Stimulated activated CD8-positive, alpha-beta memory T cell treated with anti-CD3 and anti-CD28 coated beads, Interleukin-7, amount 100 ng/mL, for 24 hours (primary cell): ENCODE measurements around the gene DPH5.
"Not testable (repeated sequence)": the region's sequence is repeated elsewhere in the genome, so short reads cannot be mapped to it uniquely, and the experiment has no call there.

Experiments
- DNase-seq: peaks from one replicate; pipeline ENCODE4 v3.0.0-alpha.2; 2020; ENCODE audit warnings: low read depth

The DPH5 gene

DNA sequence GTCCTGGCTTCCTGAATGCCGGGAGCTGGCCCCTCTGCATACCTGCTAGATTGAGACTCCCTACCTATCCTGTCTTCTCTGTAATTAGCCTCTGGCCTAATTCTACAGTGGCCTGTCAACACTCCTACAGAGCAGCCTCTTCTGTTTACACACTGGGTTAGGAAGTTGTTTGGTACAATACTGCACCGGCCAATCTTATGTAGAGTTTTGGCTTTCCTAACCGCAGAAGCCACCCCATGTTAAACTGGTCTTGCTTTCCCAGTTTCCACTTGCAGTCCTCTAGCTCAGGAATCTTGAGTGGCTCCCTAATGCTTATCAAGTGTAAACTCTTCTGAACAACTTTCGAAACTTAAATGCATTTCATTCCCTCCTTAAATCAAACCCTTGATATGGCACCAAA, 42.8 kb downstream of the DPH5 start:
- no peak for DNase-seq

DNA sequence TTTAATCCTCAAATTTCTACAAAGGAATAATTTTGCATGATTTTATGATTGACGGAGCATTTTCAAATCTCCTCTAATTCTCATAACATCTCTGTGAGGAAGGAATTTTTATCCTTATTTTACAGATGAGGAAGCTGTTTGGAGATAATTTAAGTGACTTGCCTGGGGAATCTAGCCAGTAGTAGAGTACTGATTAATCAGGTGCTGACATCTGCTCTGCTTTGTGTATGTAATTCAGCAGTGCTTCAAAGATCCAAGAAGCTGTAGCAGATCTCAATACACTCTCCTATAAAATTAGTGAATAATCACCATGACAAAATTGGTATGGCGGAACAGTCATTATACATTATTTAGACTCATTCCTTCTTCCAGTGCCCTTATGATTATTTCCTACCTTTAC, 46.0 kb downstream of the DPH5 start:
- no peak for DNase-seq

DNA sequence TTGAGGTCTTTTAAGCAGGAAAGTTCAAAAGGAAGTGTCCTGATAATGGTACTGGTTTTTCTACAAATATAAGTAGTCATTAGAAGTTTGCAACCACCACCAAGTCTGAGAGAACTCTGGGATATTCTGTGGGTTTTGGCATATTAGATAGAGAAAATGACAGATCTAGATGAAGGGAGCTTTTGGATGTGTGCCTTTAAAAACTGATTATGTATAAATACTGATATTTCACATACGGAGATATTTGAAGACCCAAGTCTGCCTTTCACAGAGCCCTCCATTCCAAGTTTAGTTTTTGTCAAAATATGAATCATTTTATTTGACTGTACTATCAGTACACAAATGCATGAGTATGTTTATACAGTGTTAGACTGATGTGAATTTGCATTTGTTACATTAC, 48.6 kb downstream of the DPH5 start:
- DNase-seq, result no peak

DNA sequence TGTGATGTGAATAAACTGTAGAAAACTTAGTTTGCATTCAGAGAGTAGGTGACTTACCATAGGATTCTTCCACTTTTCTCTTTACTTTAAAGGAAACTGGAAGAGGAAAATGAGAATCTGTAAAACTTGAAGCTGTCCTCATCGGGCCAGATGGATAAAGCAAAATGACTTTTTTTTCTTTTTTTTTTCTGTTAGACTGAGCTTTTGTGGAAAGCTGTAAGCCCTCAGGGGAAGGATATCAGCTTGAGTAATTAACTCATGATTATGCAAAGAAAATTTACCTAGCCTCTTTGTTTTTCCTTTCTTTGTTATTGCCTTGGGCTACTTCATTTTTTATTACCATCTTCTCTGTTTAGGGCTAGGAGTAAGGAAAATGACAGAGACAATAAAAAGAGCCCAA, 53.4 kb downstream of the DPH5 start:
- DNase-seq, result no peak

DNA sequence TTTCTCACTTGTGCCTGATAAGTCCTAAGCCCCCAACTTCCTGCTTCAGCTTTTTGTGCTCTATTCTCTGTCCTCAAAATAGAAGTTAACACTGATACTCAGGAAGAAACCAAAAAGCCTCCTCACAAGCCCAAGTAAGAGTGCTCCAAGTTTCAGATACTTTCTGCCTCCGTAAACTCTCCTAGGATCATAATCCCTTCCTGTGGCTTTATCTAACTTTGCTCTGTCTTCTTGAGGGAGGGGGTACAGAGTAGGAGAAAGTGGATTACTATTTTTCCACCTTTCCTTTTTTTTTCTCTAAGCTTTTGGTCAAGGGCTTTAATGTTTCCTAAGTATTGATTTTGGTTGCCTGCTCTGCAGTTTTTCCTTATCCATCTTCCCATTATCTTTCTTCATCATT, 54.6 kb downstream of the DPH5 start:
- DNase-seq, result no peak

DNA sequence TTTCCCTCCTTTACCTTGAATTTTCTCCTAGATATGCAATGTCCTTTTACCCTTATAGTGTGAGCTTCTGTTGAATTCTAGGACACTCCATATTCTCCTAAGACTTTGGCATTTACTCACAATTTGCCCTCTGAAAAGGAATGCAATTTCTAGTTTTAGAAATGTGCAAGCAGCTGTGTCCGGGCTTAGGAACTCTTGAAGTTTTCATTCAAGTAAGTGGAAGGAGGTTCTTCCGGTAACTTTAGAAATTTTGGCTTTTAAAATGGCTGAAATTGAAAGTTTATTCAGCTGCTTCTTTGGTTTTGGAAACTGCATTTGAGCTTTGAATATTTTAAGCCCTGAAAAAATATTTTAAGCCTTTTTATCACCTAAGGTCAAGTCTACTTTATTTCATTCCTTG, 56.3 kb downstream of the DPH5 start:
- DNase-seq, result no peak

DNA sequence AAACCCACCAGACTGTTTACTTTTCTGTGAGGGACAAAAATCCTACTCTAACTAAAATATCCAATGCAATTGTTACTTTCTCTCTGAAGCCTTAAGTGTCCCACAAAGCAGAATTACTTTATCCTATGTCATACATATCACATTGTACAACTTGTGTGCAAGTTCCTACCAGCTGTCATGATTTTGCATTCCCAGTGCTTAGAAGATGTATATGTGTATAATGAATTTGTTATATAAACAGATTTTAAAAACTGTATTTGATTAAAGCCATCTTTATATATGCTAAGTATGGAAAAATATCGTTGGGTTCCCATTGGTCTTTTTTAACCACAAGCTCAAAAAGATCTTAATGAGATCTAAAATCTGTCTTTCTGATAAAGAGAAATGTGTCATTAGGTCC, 57.0 kb downstream of the DPH5 start:
- no peak for DNase-seq

DNA sequence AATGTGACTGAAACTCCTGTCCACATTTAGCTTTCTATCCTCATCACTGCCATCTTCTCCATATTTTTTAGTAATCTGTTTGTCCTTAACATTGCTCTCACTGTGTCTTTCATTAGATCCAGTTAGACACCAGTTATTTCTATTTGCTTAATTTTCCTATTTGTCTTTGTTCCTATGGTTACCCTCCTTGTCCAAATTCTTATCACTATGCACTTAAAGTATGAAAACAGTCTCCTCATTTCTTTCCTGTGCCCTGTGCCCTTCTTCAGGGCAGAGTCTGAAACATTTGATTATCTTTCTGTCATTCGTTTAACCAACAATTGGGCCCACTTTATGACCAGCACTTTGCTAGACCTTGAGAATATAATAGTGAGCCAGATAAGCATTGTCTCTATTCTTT, 65.5 kb downstream of the DPH5 start:
- no peak for DNase-seq

DNA sequence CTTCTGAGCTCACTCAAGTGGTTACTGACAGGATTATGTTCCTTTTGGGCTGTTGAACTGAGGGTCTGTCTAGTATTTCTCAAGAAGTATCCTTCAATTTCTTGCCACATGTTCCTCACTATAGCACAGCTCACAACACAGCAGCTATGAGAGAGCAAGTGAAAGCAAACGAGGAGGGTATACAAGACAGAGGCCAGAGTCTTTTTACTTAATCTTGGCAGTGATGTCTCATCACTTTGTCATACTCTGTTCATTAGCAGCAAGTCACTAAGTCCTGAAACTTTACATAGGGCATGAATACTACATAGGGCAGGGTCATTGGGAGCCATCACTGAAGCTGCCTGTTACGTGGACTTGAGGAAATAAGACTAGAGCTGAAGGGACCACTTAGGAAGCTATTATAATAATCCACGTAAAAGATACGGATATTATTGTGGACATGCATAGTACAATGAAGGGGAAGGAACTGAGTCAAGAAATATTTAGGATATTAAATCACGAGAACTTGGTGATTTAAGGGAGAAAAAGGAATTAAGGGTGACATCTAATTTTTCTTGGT, 66.0 kb downstream of the DPH5 start:
- DNase-seq, result no peak

DNA sequence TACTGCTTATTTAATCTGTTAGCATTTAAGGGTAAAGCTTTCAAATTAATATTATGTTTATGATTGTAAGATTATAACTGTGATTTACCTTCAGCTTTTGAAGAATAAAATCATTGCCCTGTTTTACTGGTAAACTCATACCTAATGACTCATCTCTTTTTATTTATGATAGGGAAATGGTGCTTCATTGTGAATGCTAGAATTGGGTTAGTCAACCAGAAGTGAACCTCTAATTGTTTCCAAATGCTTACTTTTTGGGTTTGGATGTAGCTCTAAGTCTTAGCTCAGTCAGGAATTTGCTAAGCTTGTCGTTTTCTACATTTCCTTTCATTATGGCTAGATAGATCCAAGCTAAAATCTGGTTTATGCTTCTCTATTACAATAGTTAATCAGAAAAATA, 70.3 kb downstream of the DPH5 start:
- no peak for DNase-seq

DNA sequence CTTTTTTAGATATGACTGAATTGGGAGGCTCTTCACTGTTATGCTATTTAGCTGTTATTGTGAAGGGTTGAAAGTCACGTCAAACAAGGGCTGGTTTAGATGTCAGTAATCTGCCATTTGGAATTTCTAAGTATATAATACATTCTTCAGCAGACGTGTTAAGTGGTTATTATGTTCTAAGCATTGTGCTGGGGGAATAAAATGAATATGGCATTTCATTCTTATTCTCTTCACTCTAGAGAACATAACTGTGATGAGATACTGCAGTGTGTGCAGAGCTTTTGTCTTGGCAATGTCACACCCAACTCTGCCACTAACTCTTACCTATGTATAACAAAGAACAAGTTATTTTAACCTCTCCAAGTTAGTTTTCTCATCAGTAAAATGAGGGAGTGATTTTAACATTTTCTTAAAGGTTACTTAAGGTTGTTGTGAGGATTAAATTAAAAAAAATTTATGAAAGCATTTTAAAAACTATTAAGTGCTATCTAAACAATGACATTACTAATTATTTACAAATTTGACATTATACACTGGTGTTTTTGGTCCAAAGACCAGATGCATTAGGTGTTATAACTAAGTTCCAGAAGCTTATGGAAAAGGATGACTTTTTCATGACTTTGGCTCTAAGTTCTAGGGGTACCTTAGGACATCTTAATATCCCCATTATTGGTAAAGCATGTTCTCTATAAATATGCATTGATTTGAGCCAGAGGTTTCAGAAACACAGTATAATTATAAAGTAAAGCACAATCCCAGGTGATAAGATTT, 71.4 kb downstream of the DPH5 start:
- DNase-seq, result no peak

DNA sequence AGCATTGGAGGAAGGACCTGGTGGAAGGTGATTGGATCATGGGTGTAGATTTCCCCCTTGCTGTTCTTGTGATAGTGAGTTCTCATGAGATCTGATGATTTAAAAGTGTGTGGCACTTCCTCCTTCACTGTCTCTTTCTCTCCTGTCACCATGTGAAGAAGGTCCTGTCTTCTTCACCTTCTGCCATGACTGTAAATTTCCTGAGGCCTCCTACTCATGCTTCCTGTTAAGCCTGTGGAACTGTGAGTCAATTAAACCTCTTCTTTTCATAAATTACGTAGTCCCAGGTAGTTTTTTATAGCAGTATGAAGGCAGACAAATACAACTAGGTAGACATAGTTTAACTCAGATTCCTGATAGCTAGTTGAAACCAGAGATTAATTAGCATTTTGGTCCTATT, 72.6 kb downstream of the DPH5 start:
- not testable (repeated sequence) for DNase-seq

DNA sequence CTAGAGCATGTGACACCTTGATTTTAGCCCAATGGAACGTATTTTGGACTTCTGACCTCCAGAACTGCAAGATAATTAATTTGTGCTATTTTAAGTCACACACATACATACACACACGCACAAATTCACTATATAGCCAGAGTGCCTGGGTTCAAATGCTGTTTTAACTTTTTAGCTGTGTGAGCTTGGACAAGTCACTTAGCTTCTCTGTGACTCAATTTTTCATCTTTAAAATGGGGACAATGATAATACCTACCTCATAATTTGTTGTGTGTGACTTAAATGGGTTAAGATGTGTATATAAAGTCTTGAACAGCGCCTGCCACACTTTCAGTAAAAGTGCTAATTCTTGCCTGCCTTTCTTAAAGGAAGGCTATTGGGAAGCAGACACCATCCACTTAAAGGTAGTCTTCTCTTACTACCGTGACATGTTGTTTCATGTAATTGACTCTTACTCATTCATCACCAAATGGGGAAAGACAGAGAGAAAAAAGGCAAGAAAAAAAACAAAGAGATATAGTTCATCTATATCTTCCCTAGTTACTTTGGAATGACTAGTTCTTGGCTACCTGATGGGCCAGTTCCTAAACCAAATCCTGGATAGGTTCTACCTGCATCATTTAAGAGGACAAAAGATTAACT, 73.4 kb downstream of the DPH5 start:
- no peak for DNase-seq

DNA sequence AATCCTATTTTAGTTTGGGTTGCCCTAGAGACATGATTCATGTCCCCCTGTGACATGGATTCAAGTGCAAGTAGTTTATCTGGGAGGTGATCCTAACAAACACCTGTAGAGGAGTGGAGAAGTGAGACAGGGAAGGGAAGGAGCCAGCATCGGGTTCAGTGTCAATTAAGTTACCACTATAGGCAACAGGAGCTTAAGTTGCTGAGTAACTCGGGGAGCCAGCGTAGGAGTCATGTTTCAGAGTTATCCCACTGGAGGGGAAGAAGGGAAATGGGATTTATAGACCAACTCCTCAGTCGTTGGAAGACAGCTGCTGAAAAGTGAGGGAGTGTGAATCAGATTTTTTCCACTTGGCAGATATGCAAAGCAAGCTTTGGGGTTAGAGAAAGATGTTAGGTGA, 74.8 kb downstream of the DPH5 start:
- no peak for DNase-seq

DNA sequence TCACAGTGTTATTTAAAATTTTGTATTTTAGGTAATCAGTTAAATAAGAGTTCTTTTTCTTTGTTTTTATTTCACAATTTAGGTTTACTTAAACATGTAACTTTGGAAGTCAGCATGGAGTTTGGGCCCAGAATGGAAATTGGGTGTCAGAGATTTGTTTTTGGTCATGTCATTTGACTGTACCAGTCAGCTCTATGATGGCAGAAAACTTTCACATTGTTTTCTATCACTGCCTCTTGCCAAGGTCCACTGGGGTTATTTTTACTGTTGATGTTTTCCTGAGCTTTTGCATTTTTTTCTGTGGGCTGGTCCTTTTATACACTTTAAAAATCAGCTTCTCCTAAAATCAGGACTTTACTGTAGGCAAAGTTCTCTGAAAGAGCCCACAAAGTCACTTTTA, 75.2 kb downstream of the DPH5 start:
- DNase-seq, result no peak

DNA sequence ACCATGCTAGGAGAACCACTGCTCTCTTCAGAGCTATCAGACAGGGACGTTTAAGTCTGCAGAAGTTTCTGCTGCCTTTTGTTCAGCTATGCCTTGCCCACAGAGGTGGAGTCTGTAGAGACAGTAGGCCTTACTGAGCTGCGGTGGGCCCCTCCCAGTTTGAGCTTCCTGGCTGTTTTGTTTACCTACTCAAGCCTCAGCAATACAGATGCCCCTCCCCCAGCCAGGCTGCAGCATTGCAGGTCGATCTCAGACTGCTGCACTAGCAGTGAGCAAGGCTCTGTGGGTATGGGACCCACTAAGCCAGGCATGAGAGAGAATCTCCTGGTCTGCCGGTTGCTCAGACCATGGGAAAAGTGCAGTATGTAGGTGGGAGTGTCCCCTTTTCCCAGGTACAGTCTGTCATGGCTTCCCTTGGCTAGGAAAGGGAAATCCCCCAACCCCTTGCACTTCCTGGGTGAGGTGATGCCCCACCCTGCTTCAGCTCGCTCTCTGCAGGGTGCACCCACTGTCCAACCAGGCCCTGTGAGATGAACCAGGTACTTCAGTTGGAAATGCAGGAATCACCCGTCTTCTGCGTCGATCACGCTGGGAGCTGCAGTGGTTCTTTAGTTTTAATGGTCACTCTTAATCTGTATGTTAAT, 75.9 kb downstream of the DPH5 start:
- not testable (repeated sequence) for DNase-seq

DNA sequence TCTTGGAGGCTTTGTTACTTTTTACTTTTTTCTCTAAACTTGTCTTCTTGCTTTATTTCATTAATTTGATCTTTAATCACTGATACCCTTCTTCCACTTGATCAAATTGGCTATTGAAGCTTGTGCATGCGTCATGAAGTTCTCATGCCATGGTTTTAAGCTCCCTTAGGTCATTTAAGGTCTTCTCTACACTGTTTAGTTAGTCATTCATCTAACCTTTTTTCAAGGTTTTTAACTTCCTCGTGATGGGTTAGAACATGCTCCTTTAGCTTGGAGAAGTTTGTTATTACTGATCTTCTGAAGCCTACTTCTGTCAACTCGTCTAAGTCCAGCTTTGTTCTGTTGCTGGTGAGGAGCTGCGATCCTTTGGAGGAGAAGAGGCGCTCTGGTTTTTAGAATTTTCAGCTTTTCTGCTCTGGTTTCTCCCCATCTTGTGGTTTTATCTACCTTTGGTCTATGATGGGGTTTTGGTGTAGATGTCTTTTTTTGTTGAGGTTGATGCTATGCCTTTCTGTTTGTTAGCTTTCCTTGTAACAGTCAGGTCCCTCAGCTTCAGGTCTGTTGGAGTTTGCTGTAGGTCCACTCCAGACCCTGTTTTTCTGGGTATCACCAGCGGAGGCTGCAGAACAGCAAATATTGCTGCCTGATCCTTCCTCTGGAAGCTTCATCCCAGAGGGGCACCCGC, 76.7 kb downstream of the DPH5 start:
- not testable (repeated sequence) for DNase-seq

DNA sequence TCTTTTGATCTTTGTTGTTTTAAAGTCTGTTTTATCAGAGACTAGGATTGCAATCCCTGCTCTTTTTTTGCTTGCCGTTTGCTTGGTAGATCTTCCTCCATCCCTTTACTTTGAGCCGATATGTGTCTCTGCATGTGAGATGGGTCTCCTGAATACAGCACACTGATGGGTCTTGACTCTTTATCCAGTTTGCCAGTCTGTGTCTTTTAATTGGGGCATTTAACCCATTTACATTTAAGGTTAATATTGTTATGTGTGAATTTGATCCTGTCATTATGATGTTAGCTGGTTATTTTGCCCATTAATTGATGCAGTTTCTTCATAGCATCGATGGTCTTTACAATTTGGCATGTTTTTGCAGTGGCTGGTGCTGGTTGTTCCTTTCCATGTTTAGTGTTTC, 77.8 kb downstream of the DPH5 start:
- not testable (repeated sequence) for DNase-seq

DNA sequence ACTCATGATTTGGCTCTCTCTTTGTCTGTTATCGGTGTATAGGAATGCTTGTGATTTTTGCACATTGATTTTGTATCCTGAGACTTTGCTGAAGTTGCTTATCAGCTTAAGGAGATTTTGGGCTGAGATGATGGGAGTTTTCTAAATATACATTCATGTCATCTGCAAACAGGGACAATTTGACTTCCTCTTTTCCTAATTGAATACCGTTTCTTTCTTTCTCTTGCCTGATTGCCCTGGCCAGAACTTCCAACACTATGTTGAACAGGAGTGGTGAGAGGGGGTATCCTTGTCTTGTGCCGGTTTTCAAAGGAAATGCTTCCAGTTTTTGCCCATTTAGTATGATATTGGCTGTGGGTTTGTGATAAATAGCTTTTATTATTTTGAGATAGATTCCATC, 79.5 kb downstream of the DPH5 start:
- DNase-seq, result not testable (repeated sequence)

DNA sequence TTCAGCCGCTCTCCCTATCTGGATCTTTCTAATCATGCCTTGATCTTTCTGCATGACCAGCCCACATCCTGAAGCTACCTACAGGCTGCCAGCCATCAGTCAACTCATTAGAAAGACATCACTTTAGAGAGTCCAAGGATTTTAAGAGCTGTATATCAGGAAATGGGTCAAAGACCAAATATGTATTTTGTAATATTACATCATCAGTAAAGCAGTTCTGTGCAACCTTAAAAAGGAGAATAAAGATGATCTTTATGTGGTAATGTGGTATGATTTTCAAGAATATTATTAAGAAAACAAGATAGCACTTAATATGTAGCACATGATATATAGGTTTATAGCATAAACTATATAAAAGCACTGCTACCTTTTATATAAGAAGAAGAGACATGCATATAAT, 82.1 kb downstream of the DPH5 start:
- DNase-seq, result no peak

DNA sequence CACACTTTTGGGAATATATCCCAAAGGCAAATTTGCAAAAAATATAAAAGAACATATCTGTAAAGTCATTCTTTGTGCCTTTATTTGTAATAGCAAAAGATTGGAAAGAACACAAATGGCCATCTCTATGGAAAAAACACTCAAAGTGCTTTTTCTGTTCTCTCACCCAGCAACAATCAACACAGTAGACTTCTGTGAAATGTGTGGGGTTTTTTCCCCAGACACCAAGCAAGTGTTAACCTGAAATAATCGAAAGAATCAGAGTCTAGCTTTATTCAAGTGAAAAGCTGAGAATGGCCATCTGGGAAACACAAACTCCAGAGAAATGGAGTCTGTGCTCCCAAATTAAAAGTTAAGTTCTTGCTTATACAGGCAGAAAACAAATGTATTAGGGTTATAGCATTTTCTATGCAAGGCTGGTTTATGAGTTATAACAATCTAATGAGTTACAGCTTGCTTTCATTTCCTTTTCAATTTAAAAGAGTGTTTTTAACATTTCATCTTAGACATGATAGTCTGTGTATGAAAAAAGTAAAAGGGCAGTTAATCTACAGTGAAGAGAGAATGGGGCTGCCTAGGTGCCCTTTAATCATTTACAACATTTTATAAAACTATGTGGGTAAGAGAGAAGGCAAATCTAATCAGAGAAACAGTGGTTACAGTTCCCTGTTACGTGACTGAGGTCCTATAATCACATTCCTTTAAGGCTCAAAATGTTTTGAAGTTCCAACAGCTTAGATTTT, 83.1 kb downstream of the DPH5 start:
- DNase-seq, result no peak
